Measurements from ENCODE around the gene COL13A1.

The COL13A1 gene

GRCh38 chr10:69792341-69792740 lies 9.4 kb upstream of the COL13A1 start:
- DNase-seq, result no peak

DNA sequence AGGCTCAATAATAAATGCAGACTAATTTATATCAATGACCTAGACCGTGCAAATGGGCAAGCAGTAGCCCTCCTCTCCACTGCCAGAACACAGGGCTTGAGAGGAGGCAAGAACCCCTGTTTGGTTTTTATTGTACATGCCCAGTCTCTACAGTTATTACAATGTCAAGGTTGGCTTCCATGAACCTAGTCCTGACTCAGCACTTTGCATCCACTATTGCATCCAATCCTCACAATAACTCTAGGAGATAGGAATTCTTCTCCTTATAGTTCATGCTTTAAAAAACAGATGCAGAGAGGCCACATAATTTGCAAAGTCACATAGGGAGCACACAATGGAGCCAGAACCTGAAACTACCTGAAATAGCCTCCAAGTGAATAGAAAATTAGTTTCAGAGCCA lies 7.0 kb upstream of the COL13A1 start:
- DNase-seq, result no peak

GRCh38 chr10:69795242-69795934 lies 6.3 kb upstream of the COL13A1 start:
- DNase-seq, result no peak

GRCh38 chr10:69797959-69798358 lies 3.7 kb upstream of the COL13A1 start:
- DNase-seq, result no peak

- DNase-seq, result no peak
Observed at GRCh38 chr10:69800109-69800508, 1.6 kb upstream of the COL13A1 start.

DNA sequence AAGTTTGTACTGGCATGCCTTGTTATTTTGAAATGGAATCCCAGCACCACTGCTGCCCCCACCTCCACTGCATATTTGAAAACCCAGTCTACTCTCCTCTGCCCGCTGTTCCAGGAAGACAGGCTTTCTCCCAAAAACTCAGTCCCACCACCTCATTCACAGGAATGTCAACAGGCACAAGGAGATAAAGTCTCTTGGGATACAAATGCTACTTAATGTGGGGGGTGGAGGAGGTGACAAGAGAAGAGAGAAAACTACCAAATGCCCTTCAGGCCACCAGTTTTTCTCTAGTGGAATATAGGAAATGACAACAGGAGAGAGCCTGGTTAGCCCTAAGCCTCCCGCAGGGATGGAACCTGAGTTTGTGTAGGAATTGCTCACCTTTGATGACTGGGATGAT lies 1.0 kb upstream of the COL13A1 start:
- DNase-seq, result no peak

GRCh38 chr10:69801094-69801433 lies 642 bp upstream of the COL13A1 start:
- DNase-seq, result no peak

DNA sequence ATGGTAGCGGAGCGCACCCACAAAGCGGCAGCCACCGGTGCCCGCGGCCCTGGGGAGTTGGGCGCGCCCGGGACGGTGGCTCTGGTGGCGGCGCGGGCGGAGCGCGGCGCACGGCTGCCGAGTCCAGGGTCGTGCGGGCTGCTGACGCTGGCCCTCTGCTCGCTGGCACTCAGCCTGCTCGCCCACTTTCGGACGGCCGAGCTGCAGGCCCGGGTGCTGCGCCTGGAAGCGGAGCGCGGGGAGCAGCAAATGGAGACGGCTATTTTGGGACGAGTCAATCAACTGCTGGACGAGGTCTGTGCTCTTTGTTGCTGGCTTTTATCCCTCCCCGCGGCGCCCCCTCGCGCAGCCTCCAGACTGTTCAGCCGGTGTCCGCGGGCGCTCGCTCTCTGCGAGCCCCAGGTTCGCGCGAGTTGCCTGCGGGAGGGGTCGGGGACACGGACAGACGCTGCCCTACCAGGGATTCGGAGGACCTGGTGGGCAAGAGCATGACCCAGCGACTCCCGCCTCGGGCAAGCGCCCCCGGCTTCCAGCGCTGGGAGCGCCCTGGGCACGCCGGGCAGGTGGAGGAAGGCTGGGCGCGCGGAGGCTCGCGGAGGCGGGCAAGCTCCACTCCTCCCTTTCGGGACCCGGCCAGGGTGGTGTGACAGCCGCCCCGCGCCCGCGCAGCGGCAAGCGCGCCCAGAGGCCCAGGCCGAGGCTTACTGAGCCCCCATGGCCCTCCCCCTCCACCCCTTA lies 887 bp downstream of the COL13A1 start:
- no peak for DNase-seq

GRCh38 chr10:69803809-69804208 lies 2.1 kb downstream of the COL13A1 start:
- DNase-seq, result no peak

GRCh38 chr10:69804775-69805174 lies 3.1 kb downstream of the COL13A1 start:
- DNase-seq, result no peak

DNA sequence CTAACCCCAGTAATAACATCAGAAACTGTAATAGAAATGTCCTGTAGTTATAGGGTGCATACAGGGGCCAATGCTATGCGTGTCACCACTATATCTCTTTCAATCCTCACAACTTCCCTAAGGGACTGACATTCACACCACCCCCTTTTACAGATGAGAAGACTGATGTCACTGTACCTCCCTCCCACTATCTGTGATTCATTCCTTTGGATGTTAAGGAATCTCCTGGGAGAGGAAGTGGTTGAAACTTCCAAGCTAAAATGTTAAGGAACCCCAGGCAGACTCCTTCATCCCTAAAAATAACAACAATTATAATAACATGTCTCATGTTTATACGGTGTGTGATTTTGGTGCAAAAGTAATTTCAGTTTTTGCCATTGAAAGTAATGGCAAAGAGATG lies 5.4 kb downstream of the COL13A1 start:
- DNase-seq, result no peak

- no peak for DNase-seq
Observed at GRCh38 chr10:69807696-69808095, 6.0 kb downstream of the COL13A1 start.

DNA sequence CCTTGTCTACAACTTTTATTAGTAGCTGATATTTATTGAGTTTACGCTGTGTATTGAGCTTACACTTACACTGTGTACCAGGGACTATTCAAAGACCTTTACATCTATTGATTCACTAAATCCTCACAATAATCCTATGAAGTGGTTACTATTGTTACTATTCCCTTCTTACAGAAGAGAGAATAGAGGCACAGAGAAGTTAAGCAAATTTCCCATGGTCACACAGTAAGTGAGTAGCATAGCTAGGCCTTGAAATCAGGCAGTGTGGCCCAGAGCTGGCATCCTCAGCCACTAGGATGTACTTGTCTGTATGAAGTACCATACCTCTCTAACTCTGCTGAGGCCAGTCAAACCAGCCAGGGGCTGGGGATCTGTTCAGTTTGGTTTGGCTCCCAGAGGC lies 7.6 kb downstream of the COL13A1 start:
- no peak for DNase-seq

DNA sequence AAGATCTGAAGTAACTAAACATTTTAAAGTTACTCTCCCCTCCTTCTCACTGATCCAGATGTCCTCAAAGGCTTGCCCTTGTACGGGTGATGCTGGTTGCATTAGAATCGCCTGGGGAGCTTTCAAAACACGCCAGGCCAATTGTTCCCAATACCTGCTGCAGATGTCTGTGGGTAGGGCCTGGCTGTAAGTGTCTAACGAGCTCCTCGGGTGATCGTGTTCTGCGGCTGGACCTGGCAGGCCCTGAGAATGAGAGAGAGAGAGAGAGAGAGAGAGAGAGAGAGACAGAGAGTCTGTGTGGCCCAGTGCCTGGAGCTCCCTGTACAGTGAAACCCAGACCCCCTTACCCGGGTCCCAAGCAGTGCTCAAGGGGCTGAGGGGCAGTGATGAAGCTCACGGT lies 8.4 kb downstream of the COL13A1 start:
- no peak for DNase-seq

DNA sequence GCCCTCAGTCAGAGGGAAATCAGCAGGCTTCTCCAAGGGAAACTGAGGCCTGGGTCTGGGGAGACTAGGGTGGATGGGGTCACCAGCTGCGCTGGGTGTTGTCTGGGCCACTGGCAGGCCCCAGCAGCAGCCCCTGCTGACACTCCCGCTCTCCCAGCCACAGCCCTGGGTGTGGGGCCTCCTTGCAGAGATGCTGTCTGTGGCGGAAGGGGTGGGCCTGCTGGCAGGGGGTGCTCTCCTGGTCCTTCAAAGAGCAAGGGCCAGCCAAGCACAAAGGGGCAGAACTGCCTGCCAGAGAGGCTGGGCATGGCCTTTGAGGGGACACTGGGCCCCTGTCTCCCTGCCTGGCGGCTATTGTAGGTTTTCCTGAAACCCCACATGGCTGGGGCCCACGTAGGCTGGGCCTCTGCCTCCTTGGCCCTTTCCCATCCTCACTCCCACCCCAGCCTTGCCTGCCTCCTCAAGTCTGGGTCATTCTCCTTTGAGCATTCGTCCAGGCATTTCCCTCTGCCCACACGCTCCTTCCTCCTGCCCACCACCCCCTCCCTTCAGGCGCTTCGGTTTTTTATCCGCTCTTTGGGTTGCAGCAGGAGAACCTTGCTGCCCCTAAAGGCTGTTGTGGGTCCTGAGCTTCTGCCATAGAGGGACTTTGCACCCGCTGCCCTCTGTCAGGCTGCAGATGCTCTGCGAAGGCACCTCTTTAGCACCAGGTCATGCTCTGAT lies 9.1 kb downstream of the COL13A1 start:
- no peak for DNase-seq

DNA sequence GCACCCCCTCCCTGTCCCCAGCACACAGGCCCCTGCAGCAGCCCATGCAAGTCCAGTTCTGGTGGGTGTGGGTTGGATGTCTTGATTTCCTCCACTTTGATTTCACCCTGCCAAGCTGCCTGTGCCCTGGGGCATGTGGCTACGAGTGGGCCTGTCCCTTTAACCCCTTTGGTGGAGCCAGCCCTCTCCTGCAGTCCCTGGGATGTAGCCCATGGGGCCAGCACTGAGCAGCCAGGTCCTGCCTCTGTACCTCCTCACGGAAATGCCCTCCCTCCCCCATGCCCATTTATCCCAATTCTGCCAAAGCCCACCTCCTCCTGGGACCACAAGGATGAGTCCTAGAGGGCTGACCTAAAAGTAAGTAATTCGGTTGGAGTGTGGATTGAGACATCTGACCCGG lies 11.9 kb downstream of the COL13A1 start:
- no peak for DNase-seq

DNA sequence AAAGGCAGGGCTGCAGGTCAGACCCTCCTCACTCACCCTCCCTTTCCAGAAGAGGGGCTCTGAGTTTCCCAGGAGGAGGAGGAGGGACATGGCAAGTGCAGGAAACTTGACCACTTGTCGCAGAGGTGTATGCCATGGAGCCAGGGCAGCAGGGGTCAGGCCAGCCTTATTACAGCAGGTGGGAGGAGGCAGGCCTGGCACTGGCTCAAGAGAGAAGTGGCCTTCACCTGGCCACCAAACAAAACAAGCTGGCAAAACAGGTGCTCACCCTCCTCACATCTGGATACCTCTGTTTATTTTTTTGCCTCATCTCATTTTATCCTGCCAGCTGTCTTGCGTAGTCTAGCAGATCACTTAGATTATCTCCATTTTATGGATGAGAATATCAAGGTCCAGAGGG lies 12.5 kb downstream of the COL13A1 start:
- DNase-seq, result no peak

DNA sequence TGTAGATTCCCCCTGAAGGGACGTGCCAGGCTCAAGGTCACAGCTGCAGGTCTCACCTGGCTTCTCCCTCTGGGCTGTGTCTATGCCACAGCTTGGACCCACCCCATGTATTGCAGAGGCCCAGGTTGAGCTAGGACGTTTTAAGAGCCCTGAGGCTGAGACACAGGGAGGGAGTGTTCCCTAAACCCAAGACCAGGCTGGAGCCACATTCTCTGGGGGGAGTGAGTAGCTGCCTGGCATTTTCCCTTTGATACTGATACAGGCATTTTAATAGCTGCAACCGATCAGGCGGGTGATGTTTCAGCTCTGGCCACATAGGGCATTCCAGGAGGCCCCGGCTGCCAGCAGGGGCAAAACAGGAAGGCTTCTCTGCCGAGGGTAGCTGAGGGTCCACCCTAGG lies 13.4 kb downstream of the COL13A1 start:
- DNase-seq, result no peak

DNA sequence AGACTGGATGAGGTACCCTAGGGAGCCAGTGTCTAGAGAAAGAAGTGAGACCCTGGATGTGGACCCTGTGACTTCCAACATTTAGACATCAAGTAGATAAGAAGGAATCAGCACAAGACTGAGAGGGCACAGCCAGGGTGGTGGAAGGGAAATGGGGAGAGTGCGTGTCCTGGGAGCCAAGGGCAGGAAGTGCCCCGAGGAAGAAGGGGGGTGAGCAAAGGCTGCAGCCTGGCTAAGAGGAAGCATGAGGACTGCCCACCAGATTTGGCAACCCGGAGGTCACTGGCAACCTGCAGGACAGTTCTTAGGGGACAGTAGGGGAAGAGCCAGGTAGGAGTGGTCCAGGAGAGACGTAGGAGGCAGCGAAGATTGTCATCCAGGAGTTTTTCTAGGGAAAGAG lies 14.8 kb downstream of the COL13A1 start:
- DNase-seq, result no peak

DNA sequence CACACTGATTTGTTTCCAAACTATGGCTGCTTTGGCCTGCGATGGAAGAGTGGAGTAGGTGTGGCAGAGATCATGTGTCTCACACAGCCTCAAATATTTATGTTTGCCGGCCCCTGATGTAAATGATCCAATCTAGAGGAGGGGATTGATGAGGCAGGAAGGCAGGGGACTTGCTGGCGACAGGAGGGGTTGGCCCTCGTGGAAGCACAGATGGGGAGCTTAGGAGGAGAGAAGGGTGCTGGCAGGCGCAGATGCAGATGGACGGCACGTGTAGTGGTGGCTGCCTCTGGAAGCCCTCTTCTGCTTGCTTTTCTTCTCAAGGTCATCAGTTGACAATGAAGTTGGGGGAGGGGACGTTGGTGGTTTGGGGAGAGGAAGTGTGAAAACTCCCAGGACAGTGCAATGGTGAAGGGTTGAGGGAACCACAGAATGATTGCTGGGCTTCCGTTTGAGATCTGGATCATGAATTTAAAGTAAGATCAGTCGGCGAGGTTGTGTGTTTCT lies 15.4 kb downstream of the COL13A1 start:
- no peak for DNase-seq

DNA sequence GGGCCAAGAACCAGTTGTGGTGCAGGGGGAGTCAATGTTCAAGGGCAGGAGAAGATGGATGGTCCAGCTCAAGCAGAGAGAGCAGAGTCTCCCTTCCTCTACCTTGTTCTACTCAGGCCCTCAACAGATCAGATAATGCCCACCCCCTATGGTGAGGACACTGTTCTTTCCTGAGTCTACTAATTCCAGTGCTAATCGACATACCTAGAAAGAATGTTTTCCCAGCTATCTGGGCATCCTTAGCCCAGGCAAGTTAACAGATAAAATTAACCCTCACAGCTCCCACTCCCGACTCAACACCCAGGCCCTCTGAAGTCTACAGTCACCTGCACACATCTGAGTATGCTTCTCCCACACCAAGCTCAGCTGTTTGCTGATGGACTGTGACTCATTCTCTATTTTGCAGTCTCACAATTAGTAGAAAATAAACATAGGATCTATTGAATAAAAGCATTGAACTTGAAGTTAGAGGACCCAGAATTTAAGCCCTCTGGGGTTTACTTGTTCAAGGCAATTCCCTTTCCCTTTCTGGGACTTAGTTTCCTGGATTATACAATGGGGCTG lies 17.1 kb downstream of the COL13A1 start:
- no peak for DNase-seq

DNA sequence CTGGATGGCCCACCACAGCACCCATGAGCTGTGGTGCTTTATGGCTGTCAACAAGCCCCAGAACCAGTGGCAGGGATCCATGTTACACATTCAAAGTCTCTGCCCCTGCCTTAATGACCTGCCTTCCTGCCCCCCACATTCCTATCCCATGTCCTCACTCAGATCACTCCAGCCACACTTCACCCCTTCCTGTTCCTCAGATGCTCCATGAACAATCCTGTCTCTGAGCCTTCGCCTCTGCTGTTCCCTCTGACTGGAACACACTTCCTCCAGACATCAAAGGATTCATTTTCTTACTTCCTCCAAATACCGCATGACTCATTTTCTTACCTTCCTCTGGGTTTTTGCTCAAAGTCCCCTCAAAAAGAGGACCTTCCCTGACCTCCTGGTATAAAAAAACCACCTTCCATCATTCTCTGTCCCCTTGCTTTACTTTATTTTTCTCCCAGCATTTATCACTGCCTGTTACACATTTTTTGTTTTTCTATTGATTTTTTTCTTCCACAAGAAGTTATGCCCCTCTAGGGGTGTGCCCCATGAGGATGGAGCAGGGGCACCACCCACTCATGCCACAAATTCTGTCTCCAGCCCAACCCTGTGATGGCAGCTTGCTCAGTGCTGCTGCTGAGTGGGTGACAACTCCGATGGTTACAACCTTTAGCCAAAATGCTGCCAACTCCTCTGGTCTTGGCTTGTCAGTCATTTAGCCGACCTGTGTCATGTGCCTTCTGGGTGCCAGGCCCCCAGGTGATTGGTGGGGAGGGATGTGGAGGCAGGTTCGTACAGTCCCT lies 18.2 kb downstream of the COL13A1 start:
- DNase-seq, result no peak

DNA sequence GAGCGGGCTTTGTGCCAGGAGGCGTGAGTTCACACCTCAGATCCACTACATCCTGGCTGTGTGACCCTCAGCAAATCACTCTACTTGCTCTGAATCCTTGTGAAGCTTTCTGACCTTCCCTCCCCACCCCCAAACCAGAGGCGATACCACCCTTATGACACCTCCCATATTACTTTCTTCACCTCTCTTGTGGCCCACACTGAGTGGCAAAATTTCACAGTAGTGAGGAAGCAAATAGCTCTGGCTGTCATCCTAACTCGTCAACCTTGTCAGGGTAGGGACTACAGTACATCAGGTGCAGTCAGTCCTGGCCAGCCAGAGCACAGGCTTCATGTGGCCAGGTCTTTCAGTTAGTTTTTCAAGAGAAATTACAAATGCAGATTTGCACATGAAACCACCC lies 19.1 kb downstream of the COL13A1 start:
- DNase-seq, result no peak
